Measurements from ENCODE around the gene SPINT2.

Gene SPINT2

GRCh38 chr19:38270587-38271167, 6.3 kb downstream of the SPINT2 start:
- DNase-seq: no peak

GRCh38 chr19:38273499-38273898, 9.1 kb downstream of the SPINT2 start:
- no peak for DNase-seq

DNA sequence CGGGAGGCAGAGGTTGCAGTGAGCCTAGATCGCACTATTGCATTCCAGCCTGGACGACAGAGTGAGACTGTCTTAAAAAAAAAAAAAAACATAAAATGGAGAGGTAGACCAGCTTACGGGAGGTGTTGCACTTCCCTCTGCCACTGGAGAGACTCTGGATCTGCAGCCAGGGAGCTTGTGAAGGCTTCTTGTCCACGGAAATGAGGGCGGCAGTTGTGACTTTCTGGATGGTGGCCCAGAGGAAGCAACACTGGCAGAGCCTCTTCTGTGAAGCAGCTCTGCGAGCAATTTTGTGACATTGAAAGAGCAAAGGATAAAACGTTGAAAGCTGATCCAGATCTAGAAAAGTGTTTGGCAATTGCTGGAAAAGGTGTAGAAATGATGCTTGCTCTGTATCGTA, 10.4 kb downstream of the SPINT2 start:
- DNase-seq: no peak

DNA sequence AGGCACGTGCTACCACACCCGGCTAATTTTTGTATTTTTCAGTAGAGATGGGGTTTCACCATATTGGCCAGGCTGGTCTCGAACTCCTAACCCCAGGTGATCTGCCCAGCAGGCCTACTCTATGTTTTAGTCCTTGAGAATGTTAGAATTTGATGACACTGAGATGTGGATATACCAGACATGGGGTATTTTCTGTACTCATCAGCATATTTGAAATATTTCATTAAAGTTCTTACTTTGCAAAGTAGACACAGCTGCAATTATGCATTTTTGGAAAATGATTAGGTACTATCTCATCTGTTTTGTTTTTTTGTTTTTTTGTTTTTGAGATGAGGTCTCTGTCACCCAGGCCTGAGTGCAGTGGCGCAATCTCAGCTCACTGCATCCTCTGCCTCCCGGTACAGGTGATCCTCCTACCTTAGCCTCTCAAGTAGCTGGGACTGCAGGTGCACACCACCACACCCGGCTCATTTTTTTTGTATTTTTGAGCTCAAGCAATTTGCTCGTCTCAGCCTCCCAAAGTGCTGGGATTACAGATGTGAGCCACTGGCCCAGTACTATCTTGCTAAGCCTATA, 12.7 kb downstream of the SPINT2 start:
- DNase-seq: no peak

DNA sequence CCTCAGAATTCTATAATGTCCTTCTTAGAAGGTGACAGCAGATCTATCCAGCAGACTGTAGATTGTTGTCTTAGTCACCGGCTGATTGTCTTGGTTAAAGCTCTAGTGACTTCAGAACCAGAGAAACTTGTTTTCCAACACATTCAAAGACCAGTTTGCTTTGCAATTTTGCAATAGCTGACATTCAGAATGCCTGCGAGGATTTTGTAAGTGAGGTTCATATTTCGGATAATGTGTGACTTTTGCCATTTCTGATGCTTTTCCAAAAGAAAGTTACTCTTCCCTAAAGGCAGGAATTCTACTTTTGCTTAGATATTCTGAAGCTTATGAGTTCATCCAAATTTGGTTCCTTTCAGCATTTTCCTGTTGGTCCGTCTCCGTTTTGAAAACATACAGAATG, 13.2 kb downstream of the SPINT2 start:
- DNase-seq: no peak

GRCh38 chr19:38277969-38278680, 13.8 kb downstream of the SPINT2 start:
- no peak for DNase-seq

GRCh38 chr19:38278751-38279150, 14.4 kb downstream of the SPINT2 start:
- no peak for DNase-seq

DNA sequence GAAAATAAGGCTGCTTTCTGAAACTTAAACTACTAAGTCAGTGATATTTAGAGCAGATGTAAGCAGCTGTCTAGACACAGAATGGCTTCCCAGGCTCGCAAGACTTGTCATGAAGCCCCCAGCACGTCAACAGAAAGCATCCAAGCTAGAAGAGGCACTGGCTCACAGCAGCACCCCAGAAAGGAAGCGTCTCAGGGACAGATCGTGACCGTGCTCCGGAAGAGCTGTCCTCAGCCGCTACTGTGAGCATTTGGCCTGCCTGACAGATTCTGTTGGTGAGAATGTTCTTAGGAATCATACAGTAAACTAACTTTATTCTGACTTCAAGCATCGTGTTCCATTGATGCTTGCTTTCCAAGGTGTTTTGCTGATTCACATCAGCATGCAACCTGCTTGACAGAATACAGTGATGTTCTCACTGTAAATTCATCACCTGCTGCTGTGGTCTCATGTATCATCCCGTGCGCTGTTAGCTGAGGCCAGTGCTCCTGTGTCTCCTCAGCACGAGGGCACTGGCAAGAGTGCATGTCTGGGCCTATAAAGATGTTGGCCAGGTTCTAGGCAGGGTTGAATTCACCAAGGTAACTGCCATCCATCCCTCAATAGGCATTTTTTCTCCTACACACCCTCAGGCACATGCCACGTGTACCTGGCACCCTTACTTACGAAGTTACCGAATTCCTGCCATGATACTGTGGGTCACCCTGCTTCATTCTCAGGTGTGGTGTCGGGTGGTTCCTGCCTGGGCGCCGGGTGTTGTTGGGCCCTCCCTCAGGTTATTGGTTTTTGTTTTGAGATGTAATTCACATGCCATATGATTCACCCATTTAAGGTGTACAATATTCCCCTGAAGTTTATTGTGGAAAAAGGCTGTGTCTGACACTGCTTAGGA, 15.9 kb downstream of the SPINT2 start:
- DNase-seq: no peak

DNA sequence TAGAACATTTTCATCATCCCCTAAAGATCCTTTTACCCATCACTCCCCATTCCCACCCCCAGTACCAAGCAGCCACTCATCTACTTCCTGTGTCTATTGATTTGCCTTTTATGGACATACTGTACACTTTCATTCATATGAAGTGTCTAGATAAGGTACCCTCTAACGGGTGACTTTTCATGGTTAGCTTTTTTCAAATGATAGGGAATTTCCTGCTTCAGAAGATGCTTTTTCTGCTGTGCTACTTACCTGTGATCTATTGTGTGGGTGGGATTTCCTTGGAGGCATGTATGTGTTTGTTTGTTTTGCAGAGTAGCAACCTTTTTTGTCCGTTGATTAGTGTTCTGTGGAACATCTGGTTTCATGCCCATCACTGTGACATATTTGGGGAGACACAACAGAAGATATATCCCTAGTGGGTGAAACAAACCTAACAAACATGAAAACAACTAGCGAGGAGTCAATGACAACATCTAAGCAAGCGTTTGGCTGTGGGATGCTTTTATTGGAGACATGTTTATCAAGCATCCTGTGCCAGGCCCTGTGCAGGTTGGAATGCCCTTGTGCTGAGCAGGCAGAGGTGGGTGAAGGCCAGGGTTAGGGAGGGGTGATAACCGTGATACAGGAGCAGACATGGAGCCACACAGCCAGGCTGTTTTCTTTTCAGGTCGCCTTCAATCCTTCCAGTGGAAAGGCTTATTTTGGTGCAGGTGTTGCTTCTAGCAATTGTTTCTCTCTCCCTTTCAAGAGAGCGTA, 17.6 kb downstream of the SPINT2 start:
- DNase-seq: no peak

- no peak for DNase-seq
Measured at GRCh38 chr19:38283271-38283670, 18.9 kb downstream of the SPINT2 start.

- no peak for DNase-seq
Measured at GRCh38 chr19:38284422-38284821, 20.0 kb downstream of the SPINT2 start.

GRCh38 chr19:38285567-38285966, 21.2 kb downstream of the SPINT2 start:
- DNase-seq: no peak

DNA sequence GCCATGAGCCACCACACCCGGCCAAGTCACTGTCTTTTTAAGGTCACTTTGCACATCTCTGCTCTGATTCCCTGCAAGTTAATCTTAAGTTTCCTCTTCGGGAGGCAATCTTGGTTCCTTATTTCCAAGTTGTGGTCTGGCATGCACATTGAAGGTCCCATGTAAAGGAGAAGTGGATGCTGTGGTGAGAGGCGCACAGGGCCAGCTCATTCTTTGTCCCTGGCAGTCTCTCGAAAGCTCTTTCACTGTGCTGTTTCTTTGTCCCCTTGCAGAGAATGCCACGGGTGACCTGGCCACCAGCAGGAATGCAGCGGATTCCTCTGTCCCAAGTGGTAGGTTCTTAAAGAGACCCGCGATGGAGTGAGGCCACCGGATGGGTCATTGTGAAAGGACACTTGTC, 23.2 kb downstream of the SPINT2 start:
- DNase-seq: no peak

- no peak for DNase-seq
Measured at GRCh38 chr19:38288123-38288855, 23.9 kb downstream of the SPINT2 start.

DNA sequence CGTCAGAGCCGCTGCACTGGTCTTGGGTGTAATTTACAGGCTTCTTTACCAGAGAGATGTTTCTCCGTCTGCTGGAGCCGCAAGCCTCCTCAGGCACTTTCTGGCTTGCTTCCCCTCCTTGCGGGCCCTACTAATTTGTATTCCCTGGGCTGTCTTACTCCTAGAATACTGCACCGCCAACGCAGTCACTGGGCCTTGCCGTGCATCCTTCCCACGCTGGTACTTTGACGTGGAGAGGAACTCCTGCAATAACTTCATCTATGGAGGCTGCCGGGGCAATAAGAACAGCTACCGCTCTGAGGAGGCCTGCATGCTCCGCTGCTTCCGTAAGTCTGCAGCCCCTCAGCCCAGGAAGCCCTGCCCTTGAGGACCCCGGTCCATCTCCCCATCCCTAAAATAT, 25.6 kb downstream of the SPINT2 start:
- DNase-seq: no peak

- DNase-seq: no peak
Measured at GRCh38 chr19:38290631-38291147, 26.3 kb downstream of the SPINT2 start.

GRCh38 chr19:38291855-38292254, 27.5 kb downstream of the SPINT2 start:
- no peak for DNase-seq

GRCh38 chr19:38293281-38293680, 28.9 kb downstream of the SPINT2 start:
- DNase-seq: no peak

- no peak for DNase-seq
Measured at GRCh38 chr19:38294090-38294489, 29.7 kb downstream of the SPINT2 start.

- DNase-seq: no peak
Measured at GRCh38 chr19:38298821-38299680, 34.7 kb downstream of the SPINT2 start.

All from CD4-positive, alpha-beta T cell treated with Interleukin-17A for 4 hours (primary cell).